ENCODE measurements around the gene SEC14L5.

SEC14L5 gene

DNA sequence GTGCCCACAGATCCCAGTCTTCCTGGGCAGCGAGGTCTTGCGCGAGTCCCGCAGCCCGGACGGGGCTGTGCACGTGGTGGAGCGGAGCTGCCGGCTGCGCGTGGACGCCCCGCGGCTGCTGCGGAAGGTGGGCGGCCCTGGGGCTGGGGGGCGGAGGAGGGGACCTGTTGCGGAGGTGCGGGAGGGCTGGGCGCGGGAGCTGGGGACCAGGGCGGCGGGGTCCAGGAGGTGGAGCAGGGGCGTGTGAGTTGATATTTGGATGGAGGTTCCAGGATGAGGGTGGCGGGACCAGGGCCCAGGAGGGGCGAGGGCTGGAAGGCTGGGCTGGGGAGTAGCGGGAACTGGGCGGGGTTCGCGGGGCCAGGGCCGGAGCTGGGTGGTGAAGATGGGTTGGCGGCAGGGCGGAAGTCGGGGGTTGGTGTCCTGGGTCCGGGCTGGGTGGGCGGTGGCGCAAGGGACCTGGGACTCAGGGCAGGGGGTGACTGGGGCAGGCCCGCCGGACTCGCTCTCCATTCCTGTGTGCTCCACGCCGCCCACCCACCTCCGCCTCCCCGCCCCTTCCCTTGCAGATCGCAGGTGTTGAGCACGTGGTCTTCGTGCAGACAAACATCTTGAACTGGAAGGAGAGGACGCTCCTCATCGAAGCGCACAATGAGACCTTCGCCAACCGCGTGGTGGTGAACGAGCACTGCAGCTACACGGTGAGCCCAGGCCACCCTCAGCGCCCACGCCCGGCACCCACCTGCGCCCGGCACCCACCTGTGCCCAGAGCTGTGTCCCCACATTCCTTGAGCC, 29.6 kb downstream of the SEC14L5 start:
- no peak for DNase-seq

DNA sequence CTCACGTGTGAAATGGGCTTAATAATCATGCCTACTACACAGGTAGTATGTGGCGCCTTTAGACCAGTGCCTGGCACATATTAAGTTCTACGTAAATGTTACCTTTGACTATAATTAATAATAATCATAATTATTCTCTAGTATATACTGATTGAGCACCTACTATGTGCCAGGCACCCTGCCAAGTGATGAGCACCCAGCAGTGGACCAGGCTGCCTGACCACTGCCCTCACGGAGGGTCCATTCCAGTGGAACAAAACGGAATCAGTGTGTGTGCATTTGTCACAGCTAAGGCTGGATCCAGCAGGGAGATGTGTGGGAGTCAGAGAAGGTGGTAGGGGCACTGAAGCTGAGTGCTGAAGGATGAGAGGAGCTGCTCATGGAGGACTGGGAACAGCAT, 30.5 kb downstream of the SEC14L5 start:
- no peak for DNase-seq

DNA sequence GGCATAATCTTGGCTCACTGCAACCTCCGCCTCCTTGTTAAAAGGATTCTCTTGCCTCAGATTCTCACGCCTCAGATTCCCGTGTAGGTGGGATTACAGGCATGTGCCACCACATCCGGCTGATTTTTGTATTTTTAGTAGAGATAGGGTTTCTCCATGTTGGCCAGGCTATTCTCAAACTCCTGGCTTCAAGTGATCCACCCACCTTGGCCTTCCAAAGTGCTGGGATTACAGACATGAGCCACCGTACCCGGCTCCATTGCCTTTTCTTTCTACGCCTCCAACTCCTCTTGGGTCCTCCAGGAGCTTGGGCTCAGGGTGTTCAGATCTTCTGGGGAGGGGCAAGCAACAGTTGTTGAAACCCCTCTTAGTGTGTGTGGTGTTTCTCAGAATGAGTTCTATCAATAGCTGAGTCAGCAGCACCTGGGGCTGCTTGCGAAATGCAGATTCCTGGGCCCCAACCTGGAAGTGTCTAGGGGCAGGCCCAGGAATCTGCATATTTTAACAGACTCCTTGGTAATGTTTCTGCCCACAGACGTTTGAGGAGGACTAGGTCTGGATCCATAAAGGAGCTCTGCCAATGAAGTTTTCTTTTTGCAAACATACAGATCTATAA, 31.4 kb downstream of the SEC14L5 start:
- DNase-seq = no peak

DNA sequence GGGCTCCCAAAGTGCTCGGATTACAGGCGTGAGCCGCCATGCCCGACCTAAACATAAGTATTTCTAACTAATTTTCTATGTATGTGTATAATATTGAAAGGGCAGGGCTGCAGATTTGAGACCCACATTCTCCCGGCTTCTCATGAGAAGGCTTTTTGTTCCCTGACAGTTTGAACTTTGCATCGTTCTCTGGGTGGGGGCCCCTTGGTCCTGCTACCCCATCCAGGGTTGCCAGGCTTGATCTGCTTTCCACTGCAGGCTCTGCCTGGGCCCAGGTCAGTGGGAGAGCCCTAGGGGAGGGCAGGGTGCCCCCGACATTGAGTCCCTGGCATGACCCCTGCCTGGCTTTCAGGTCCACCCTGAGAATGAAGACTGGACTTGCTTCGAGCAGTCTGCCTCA, 32.3 kb downstream of the SEC14L5 start:
- DNase-seq = no peak

DNA sequence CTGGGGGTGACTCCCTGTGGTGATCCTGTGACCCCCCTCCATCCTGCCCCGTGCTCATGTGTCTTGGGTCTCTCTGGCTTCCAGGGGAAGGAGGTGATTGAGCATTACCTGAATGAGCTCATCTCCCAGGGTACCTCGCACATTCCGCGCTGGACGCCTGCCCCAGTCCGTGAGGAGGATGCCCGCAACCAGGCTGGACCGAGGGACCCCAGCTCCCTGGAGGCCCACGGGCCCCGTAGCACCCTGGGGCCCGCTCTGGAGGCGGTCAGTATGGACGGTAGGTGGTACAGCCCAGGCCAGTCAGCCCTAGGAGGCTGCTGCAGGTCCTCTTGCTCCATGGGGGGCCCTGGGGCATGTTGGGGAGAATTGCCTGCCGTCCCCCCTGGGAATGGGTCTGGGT, 33.6 kb downstream of the SEC14L5 start:
- DNase-seq = no peak

DNA sequence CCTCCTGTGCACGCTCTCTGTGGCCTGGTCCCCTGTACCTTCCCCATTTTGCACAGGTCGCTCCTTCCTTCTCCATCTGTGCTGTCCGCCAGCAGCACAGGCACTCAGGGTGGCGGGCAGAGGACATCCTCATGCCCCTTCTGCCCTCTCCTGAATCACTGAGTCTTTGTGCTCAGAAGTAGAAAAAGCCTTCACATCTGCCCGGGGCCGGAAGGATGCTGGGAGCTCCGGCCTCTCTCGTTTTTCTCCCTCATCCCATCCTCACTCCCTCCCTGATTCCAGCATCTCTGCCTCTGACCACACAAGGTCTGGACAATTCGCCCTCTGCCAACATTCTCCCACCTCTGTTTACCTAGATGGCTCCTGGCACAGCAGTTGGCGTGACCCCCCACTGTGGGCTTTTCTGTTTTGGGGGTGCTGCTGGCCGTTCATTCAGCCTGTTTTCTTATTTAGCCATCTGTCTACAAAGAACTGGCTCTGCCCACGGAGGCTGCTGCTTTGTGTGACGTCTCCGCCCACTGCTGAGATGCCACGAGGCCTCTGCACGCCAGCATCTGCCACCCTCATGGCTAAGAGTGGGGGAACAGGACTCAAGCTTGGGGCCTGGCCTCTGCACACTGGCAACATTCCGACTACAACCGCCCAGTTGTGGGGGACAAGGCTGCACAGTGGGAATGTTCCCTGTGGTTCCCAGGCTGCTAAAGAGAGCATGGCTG, 36.7 kb downstream of the SEC14L5 start:
- no peak for DNase-seq

DNA sequence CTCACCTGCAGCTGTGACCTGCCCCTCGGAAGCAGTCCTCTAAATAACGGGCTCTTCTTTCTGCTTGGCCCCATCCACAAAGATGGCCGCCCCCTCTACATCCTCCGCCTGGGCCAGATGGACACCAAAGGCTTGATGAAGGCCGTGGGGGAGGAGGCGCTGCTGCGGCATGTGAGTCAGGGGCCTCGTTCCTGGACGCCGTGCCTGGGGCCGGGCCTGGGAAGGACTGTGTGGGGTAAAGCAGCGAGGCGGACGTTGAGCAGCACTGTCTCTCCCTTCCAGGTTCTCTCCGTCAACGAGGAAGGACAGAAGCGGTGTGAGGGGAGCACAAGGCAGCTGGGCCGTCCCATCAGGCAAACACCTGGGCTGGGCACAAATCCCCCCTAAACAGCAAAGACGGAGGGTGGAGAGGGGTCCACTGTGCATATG, 42.5 kb downstream of the SEC14L5 start:
- DNase-seq = no peak

DNA sequence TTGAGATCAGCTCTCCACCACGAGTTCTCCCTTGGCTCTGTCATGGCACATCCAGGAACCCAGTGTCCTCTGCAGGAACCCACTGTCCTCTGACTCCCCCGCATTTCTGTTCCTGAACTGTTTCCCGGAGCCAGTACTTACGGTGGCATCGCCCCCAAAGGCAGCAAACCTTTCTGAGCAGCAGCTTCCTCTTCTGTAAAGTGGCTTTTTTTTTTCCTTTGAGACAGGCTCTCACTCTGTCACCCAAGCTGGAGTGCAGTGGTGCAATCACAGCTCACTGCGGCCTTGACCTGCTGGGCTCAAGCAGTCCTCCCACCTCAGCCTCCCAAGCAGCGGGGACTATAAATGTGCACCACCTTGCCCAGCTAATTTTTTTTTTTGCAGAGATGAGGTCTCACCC, 43.4 kb downstream of the SEC14L5 start:
- no peak for DNase-seq

DNA sequence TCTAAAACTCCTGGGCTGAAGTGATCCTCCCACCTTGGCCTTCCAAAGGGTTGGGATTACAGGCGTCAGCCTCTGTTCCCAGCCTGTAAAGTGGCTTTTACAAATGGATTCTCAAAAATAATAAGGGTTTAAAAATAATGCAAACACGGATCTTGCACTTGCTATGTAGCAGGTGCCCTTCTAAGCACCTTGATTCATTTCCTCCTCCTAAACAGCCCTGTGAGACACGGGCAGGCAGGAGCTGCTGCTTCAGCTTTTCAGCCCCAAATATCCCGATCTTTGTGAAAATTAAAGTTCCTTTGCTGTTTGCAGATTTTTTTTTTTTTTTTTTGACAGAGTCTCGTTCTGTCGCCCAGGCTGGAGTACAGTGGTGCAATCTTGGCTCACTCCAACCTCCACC, 43.9 kb downstream of the SEC14L5 start:
- DNase-seq = no peak

DNA sequence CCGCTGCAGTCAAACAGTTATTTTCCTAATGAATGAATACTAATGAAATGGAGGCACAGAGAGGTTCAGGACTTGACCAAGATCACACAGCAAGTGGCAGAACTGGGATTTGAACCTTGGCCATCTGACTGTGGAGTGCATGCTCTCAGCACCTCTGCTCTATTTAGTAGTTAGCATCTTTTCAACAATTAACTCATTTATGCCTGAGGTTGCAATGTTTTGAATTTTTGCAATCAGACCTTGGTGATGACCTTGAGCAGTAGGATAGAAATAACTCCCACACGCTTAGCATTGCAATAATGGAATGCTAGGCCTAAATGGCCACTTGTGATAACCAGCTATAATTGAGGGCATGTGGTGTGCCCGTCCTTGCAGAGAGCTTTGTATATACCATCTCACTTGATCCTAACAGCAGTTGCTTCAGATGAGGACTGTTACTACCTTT, 44.6 kb downstream of the SEC14L5 start:
- DNase-seq = no peak

DNA sequence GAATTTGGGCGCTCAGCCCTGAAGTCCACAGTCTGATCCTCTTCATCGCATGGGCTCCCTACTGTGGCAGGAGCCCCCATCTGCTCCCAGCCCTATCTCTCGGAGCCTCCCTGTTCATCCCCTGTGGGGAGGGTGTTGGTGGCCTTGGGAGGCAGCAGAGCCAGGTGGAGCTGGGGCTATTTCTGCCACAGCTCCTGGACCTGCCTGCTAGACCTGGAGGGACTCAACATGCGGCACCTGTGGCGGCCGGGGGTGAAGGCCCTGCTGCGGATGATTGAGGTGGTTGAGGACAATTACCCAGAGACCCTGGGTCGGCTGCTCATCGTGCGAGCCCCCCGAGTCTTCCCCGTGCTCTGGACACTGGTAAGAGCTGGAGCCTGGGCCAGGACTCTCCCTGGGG, 45.1 kb downstream of the SEC14L5 start:
- DNase-seq = no peak

DNA sequence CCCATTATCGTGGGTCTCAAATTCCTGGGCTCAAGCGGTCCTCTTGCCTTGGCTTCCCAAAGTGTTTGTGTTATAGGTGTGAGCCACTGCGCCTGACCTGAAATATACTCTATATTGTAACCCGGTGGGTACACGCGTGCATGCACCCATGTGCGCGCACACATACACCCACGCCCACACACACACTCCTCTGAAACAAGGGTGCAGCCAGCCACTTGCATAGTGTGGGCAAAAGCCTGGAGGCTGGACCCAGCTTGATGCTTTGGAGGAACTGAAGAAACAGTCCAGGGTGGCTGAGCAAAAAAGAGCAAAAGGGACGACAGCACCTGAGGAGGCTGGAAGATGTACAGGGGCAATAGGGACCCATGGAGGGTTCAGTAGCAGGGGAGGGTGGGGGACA, 45.7 kb downstream of the SEC14L5 start:
- no peak for DNase-seq

DNA sequence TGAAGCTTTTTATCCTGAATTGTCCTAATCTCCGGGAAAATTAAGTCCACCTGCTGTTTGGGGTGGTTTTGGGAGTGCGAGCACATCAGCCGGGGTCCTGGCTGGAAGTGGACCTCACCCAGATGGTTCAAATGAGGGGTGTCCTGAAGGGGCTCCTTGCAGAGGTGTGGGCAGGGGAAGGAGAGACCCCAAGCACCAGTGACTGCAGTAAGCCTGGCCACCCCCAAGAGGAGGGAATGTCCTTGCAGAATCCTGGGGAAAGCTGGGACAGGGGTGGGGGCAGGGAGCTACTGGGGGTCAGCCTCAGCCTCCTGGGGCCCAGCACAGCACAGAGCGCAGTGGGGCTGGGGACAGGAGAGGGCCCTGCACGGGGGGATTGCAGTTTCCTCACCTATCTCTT, 46.2 kb downstream of the SEC14L5 start:
- DNase-seq = no peak

DNA sequence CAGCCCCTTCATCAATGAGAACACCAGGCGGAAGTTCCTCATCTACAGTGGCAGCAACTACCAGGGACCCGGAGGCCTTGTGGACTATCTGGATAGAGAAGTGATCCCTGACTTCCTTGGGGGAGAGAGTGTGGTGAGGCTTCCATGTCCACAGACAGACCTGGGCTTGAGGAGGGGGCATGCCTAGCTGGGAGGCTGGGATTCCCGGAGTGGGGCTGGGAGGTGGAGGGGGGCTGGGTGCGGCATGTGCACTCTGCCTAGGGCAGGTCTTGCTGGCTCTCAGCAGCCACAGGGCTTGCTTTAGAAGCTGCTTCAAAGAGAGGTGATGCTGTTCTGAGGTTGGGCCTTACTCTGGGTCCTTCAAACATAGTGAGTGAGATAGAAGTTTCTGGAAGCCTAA, 47.8 kb downstream of the SEC14L5 start:
- DNase-seq = no peak

DNA sequence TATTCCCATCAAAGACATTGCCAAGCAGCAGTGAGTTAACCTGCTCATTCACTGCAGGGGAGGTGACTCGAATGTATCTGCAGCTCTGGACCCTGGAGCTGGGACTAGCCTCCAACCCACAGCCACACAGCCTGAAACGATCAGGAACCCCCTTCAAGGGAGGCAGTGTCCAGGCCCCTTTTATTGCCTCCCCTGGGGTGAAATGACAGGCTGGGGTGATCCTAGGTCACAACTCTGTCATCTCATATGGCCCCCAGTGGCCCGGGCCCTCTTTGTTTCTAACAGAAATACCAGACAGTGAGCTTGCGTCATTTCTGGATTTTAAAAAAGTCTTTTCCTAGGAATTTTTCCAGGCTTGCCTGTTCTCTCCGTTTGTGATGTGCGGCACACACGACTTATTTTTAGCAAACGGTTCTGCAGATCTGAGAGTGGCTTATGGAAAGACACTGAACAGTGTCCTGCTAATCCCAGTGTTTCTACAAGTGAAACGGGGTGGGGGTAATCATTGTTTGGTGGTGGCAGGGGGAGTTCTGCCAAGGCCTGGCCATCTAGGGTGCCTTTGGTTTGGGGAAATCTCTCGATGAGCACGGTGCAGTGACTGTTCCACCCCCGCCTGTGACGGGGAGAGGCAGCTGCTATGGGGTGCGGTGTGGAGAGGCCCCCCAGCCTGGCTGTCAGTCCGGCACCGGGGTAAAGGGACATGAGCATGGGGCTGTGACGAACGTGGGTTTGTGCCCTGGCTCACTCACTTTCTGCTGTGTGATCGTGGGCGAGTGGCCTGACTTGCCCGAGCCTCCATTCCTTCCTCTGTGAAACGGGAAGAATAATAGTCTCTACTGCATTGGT, 48.4 kb downstream of the SEC14L5 start:
- no peak for DNase-seq

DNA sequence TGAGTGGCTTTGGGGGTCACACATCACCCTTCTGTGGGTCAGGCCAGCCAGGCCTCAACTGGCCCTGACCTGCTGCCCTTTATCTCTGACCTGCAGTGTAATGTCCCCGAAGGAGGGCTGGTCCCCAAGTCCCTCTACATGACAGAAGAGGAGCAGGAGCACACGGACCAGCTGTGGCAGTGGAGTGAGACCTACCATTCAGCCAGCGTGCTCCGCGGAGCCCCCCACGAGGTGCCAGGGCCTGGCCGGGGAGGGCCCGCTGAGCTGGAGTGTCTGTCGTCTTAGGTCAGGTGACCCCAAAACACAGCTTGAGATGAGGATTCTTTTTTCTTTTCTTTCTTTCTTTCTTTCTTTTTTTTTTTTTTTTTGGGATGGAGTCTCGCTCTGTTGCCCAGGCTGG, 49.1 kb downstream of the SEC14L5 start:
- DNase-seq = no peak

DNA sequence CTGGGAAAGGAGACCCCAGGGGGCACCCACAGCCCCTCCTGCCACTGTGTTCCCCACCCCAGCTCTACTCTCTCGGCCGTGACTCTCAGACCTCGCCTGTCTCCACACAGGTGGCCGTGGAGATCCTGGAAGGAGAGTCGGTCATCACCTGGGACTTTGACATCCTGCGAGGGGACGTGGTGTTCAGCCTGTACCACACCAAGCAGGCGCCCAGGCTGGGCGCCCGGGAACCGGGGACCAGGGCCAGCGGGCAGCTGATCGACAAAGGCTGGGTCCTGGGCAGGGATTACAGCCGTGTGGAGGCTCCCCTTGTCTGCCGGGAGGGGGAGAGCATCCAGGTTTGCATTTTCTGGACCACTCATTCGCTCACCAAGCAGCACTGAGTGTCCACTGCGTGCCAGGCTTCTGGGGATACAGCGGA, 50.2 kb downstream of the SEC14L5 start:
- DNase-seq = no peak

DNA sequence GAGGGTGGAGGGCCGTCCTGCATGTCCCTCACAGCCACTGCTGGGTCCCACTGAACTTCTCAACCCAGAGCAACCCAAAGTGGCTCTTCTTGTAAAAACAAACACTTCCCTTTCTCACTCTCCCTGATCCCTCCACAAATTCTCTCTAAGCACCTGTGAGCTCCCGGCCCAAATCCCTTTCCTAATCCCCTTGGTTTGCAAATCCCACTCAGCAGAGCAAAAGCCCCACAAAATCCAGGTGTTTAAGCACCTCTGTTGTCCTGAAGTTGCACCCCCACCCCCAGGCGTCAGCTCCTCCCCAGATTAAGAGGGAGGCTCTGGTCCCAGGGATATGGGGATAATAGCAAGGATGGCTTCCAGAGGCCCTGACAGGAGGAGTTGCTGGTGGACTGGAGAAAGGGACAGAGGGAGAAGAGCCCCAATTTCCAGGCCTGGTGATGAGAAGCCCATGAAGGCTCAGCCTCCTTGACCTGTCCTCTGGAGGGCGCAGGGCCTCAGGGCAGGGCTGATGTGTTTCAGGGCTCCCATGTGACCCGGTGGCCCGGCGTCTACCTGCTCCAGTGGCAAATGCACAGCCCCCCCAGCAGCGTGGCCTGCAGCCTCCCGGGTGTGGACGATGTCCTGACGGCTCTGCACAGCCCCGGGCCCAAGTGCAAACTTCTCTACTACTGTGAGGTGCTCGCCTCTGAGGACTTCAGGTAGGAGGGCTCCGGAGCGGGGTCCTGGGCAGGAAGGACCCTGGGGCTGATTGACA, 52.6 kb downstream of the SEC14L5 start:
- DNase-seq = no peak

DNA sequence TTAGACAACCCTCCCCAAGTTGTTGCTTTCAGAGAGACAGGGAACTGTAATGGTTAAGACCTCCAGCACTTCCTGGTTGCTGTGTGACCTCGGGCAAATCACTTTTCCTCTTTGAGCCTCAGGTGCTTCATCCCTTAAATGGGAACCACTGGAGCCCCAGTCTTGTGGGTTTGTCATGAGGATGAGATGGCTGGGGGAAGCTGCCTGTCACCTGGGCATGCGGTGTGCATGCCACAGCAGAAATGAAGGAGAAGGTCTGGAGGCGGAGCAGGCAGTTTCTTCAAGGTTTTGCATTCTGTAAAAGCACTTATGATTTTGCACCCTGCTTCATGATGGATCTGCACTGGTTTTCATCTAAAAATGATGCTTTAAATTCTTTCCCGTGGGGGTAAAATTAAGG, 53.5 kb downstream of the SEC14L5 start:
- no peak for DNase-seq

DNA sequence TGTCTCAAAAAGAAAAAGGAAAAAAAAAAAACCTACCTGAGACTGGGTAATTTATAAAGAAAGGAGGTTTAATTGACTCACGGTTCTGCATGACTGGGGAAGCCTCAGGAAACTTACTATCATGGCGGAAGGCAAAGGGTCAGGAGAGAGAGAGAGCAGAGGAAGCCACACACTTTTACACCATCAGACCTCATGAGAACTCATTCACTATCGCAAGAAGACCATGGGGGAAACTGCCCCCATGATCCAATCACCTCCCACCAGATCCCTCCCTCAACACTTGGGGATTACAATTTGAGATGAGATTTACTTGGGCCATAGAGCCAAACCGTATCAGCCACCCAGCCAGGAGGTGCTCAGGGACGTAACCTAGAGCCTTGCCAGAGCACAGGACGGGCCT, 54.8 kb downstream of the SEC14L5 start:
- DNase-seq = no peak

DNA sequence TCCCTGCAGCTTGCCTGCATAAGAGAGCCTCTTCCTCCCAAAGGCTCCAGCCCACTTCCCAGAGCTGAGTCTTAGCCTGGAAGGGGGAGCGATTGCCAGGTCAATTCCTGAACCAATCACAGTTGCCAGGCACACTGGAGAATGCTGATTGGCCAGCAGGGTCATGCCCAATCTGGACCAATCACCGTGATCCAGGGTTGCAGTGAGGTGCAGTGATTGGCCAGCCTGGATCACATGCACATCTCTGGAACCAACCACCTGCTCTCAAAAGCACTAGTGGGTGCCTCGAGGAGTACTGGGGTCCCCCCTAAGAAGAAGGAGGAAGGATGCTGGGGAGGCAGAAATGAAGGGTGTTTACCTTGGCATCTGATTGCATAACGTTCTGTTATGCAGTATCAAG, 57.2 kb downstream of the SEC14L5 start:
- DNase-seq = no peak

DNA sequence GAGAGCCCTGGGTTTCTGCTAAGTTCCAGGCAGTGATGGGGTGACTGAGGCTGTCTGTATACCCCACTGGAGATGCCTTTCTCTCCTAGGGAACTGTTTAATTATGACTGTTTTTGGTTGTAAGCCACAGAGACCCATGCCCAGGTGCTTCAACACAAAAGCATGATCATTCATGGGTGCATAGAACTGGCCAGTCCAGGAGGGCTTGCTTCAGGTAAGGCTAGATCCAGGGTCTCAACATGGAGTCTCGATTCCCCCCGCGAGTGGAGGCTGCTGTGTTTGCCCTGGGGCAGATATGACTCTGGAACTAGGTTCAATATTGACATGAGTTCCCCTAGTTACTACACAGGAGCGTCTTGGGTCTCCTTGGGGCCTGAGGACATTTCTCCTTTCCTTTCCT, 57.8 kb downstream of the SEC14L5 start:
- DNase-seq = no peak
